ENCODE data around the gene TSHR.
"Not testable (repeated sequence)": the region's sequence is repeated elsewhere in the genome, so short reads cannot be mapped to it uniquely, and the experiment has no call there.

TSHR gene

DNA sequence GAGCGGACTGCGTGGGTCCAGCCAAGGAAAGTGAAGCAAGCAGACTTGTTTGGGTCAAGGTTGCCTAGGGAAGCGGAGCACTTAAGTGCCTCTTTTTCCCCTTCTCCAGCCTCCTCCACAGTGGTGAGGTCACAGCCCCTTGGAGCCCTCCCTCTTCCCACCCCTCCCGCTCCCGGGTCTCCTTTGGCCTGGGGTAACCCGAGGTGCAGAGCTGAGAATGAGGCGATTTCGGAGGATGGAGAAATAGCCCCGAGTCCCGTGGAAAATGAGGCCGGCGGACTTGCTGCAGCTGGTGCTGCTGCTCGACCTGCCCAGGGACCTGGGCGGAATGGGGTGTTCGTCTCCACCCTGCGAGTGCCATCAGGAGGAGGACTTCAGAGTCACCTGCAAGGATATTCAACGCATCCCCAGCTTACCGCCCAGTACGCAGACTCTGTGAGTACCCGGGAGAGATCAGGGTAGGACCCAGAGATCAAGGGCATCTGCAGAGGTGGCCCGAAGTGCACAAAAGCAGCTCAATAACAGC is at the start of gene TSHR:
TSHR (plus strand) TSS at position 206 of the 526 bp plus-strand sequence; CDS start at position 266, 60 bp downstream.
- peak; percentile 40 for DNase-seq (ENCODE audit: low spot score)

GRCh38 chr14:80906336-80906735 is 49.1 kb upstream of the TSHR start:
- DNase-seq (ENCODE audit: low spot score) = no peak

- DNase-seq (ENCODE audit: low spot score) = no peak
These were observed 48.5 kb upstream of the TSHR start for GRCh38 chr14:80906946-80907345.

DNA sequence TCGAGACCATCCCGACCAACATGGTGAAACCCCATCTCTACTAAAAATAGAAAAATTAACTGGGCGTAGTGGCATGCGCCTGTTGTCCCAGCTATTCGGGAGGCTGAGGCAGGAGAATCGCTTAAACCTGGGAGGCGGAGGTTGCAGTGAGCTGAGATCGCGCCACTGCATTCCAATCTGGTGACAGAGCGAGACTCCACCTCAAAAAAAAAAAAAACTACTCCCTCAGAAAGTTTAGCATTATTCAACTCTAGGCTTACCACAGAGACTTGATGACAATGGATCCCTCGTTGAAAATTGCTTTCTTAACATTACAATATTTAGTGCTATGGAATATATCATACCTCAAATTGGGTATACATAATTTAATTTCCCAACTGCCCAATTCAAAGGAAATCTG is 43.4 kb upstream of the TSHR start:
- not testable (repeated sequence) for DNase-seq (ENCODE audit: low spot score)

DNA sequence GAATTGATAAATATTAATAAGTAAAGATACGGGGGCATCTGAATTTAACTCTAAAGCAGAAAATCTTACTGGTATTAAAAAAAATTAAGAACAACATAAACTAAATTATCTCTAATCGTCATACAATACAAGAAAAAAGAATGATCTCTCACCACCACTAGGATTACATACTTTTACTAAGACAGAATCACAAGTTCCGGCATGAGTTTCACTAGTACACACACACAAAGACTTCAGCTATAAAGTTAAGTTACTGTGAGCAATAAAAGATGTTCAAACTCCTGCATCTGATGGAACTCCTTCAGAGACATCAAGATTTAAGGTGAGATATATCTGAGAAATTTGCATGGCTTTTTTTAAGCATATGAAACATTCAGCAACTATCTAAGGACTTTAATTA is 35.8 kb upstream of the TSHR start:
- no peak for DNase-seq (ENCODE audit: low spot score)

DNA sequence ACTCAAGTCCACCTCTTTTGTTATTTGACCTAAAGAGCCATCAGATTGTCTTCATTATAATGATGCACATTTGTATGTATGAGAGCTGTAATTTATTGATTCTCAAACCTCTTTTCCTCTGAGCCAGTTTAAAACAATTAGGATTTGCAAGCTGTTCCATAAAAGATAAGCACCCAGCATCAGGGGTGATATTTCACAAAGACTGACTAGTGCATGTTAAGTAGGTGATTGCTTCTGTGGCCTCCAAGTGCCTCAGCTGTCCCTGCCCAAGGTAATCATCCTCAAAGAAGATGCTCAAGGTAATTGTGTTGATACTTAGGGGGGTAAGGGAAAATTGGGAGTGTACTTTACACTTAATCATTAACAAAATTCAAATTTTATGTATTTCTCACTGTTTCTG is 32.1 kb upstream of the TSHR start:
- peak; percentile 37 for DNase-seq (ENCODE audit: low spot score)

GRCh38 chr14:80924365-80925103 is 30.9 kb upstream of the TSHR start:
- DNase-seq (ENCODE audit: low spot score) = no peak

- DNase-seq (ENCODE audit: low spot score) = no peak
These were observed 28.9 kb upstream of the TSHR start for GRCh38 chr14:80926397-80927082.

GRCh38 chr14:80927083-80927989 is 28.1 kb upstream of the TSHR start:
- DNase-seq (ENCODE audit: low spot score) = no peak

DNA sequence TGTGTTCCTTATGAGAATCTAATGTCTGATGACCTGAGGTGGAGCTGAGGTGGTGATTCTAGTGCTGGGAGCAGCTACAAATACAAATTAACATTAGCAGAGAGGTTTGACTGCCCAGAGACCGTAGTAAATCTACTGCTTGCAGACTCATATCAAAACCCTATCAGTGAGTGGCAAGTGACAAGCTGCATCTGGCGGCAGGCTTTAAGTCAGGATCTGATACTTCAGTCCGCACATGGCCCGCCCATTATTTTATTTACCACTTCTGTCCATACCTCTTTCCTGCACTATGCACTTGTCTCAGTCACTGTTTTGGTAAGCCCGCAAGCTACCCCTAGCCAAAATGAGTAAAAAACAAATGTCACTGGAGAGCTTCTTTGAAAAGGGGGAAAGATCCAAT is 25.3 kb upstream of the TSHR start:
- DNase-seq (ENCODE audit: low spot score) = no peak

DNA sequence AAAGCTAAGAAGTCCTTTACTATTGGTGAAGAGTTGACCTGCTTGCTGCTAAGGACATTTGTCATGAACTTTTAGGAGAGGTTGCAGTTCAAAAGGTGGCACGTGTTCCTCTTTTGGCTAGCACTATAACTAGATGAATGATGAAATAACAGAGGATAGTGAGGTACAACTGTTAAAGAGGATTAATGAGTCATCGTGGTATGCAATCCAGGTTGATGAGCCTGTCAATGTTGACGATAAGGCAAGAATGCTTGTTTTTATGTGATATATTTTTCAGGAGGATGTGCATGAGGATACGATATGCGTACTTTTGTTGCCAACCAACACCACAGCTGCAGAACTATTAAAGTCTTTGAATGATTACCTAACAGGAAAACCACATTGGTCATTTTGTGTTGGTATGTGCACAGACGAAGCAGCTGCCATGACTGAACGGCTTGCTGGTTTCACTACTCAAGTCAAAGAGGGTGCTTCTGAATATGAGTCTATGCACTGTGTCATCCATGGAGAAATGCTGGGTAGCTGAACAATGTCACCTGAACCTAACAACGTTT is 24.5 kb upstream of the TSHR start:
- no peak for DNase-seq (ENCODE audit: low spot score)

- no peak for DNase-seq (ENCODE audit: low spot score)
These were observed 22.1 kb upstream of the TSHR start for GRCh38 chr14:80933282-80933681.

- no peak for DNase-seq (ENCODE audit: low spot score)
These were observed 21.7 kb upstream of the TSHR start for GRCh38 chr14:80933686-80934085.

DNA sequence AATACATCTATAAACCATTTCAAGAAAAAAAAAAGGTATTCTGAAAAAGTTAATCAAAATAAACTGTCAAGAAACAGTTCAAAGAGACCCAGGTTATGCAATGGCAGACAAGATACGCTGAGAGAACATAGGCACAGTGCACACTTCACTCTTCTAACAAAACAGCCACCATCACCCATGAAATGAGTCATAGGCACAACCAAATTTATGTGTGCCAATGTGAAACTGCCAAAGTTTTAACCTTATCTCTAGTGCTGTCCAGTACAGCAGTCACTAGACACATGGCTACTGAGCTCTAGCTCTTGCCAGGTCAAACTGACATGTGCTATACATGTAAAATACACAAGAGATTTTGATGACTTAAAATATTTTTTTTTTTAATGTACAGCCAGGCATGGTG is 15.3 kb upstream of the TSHR start:
- DNase-seq (ENCODE audit: low spot score) = no peak

GRCh38 chr14:80941241-80942185 is 13.9 kb upstream of the TSHR start, which contains the start of gene CEP128:
Gene CEP128, minus strand, starts transcription at chr14:80941738.
- DNase-seq (ENCODE audit: low spot score) = peak; percentile 94

GRCh38 chr14:80942191-80942600 is 13.2 kb upstream of the TSHR start:
- DNase-seq (ENCODE audit: low spot score) = no peak

DNA sequence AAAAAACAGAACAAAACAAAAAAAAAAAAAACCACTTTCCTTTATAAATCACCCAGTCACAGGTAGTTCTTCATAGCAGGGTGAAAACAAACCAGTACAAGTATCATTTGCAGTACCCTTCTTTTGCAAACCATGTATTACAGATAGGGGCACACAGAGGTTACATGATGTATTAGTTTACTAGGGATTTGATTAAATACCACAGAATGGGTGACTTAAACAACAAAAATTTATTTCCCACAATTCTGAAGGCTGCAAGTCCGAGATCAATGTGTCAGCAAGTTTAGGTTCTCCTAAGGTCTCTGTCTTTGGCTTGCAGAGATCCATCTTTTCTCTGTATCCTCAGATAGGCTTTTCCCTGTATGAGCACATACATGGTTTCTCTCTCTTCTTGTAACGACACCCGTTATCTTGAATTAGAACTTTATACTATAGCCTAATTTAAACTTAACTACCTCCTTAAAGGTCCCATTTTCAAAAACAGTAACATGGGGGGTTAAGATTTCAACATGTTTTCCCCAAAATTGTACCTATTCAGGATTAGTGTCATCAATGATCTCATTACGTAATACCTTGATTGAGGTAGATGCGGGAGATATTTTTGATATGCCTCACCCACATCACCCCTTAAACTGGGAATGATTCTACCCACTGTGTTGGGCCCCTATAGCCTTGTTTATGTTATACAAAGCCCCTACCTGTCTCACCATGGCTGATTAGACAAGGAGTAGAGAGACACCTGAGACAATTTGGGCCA is 10.4 kb upstream of the TSHR start:
- DNase-seq (ENCODE audit: low spot score) = no peak

DNA sequence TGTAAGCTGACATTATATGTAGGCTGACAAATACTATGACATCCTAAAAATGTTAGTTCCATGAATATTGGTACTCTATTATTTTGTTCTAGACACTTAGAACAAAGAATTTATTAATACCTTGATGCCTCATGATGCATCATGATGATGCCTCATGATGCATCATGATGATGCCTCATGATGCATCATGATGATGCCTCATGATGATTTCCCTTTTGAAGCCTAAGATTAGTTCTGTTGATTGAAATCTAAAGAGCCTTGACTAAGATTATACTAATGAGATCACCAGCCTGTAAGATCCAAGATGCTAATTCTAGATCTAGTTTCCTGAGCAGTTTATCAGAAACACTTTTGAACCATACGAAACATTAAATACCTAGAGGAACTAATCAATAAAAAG is 9.2 kb upstream of the TSHR start:
- DNase-seq (ENCODE audit: low spot score) = no peak

DNA sequence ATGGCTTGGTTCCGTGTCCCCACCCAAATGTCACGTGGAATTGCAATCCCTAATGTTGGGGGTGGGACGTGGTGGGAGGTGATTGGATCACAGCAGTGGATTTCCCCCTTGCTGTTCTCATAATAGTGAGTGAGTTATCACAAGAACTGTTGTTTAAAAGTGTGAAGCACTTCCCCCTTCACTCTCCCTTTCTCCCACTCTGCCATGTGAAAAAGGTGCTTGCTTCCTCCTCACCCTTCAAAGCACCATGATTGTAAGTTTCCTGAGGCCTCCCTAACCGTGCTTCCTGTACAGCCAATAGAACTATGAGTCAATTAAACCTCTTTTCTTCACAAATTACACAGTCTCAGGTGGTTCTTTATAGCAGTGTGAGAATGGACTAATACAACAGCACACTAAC is 8.6 kb upstream of the TSHR start:
- no peak for DNase-seq (ENCODE audit: low spot score)

DNA sequence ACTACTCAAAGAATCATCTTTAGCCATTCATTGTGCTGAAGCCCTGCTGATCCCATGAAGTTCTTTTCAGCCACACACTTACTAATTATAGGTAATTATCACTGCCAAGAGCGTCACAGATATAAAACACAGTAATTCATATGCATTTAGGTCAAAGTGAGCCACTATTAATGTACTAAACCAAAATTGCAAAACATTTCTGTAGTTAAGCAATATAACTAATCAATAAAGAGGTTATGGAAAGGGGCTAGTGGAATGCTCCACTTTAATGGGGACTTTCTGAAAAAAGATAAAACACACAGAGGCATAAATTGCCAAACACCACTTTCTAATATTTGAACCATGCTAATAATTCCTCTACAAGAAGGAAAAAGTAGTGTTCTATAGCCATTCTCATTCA is 7.1 kb upstream of the TSHR start:
- DNase-seq (ENCODE audit: low spot score) = no peak
